ENCODE results near the gene ERC2.
A peak's percentile ranks its signal among the peaks of the same experiment; 100 is the strongest.

Gene ERC2

GRCh38 chr3:56365905-56366640 is 102.2 kb downstream of the ERC2 start:
- no peak for DNase-seq

GRCh38 chr3:56364665-56365064 is 103.6 kb downstream of the ERC2 start:
- DNase-seq = no peak

GRCh38 chr3:56363720-56364119 is 104.5 kb downstream of the ERC2 start:
- no peak for DNase-seq

- DNase-seq = peak; percentile 4
Measured at GRCh38 chr3:56361731-56362130, 106.5 kb downstream of the ERC2 start.

- no peak for DNase-seq
Measured at GRCh38 chr3:56357266-56357665, 111.0 kb downstream of the ERC2 start.

- no peak for DNase-seq
Measured at GRCh38 chr3:56356808-56357207, 111.5 kb downstream of the ERC2 start.

- no peak for DNase-seq
Measured at GRCh38 chr3:56355570-56356185, 112.6 kb downstream of the ERC2 start.

- no peak for DNase-seq
Measured at GRCh38 chr3:56351537-56351936, 116.7 kb downstream of the ERC2 start.

- DNase-seq = no peak
Measured at GRCh38 chr3:56347219-56347871, 120.9 kb downstream of the ERC2 start.

GRCh38 chr3:56342475-56342874 is 125.8 kb downstream of the ERC2 start:
- no peak for DNase-seq

GRCh38 chr3:56339671-56340070 is 128.6 kb downstream of the ERC2 start:
- no peak for DNase-seq

- no peak for DNase-seq
Measured at GRCh38 chr3:56339244-56339643, 129.0 kb downstream of the ERC2 start.

- DNase-seq = no peak
Measured at GRCh38 chr3:56336023-56336422, 132.2 kb downstream of the ERC2 start.

- DNase-seq = no peak
Measured at GRCh38 chr3:56324473-56324872, 143.8 kb downstream of the ERC2 start.

- DNase-seq = peak; percentile 77
Measured at GRCh38 chr3:56323986-56324420, 144.3 kb downstream of the ERC2 start.

GRCh38 chr3:56322862-56323261 is 145.4 kb downstream of the ERC2 start:
- DNase-seq = no peak

GRCh38 chr3:56321892-56322291 is 146.4 kb downstream of the ERC2 start:
- no peak for DNase-seq

- no peak for DNase-seq
Measured at GRCh38 chr3:56321383-56321782, 146.9 kb downstream of the ERC2 start.

GRCh38 chr3:56320883-56321282 is 147.4 kb downstream of the ERC2 start:
- DNase-seq = no peak

- no peak for DNase-seq
Measured at GRCh38 chr3:56318891-56319290, 149.4 kb downstream of the ERC2 start.

GRCh38 chr3:56316944-56317343 is 151.3 kb downstream of the ERC2 start:
- no peak for DNase-seq

- DNase-seq = peak; percentile 81
Measured at GRCh38 chr3:56314842-56315241, 153.4 kb downstream of the ERC2 start.

GRCh38 chr3:56309465-56309864 is 158.8 kb downstream of the ERC2 start:
- no peak for DNase-seq

- no peak for DNase-seq
Measured at GRCh38 chr3:56308471-56308870, 159.8 kb downstream of the ERC2 start.

Measured in fibroblast of skin of abdomen (primary cell).